ENCODE measurements around the gene APAF1. TPM values are rescaled to one million over a fixed set of nuclear protein-coding genes. Genes with fewer than 3 reads are reported as not detected.
A peak's percentile ranks its signal among the peaks of the same experiment; 100 is the strongest.

Gene APAF1
- total RNA-seq, 1 donor from 2014 or later: 28.3 TPM

GRCh38 chr12:98719515-98720504 lies 74.7 kb downstream of the APAF1 start:
- intact Hi-C loops (cut with micrococcal nuclease): no loop called here
- Mint-ChIP-seq H3K36me3 (ENCODE audit: low read depth) (peaks cover 33% of the 10 kb centered on the region), H3K27me3 (ENCODE audit: low read depth) (no peaks in the 10 kb centered on the region), H3K4me3 (ENCODE audit: low read depth) (no peak overlapping the region), H3K9me3 (no peaks in the 10 kb centered on the region), H3K27ac (no peak overlapping the region), H3K4me1 (ENCODE audit: low read depth) (peaks cover 6% of the 10 kb centered on the region)
- DNase-seq (ENCODE audit: low spot score): no peak

- H3K4me1 Mint-ChIP-seq (ENCODE audit: low read depth): peaks cover 18% of the 10 kb centered on the region
- intact Hi-C loops (cut with micrococcal nuclease): no loop called here
- peaks cover 36% of the 10 kb centered on the region for H3K36me3 Mint-ChIP-seq (ENCODE audit: low read depth)
- no peaks in the 10 kb centered on the region for H3K9me3 Mint-ChIP-seq
- no peak for DNase-seq (ENCODE audit: low spot score)
- H3K27ac Mint-ChIP-seq: no peak overlapping the region
- no peak overlapping the region for H3K4me3 Mint-ChIP-seq (ENCODE audit: low read depth)
- no peaks in the 10 kb centered on the region for H3K27me3 Mint-ChIP-seq (ENCODE audit: low read depth)
Measured at GRCh38 chr12:98721204-98721702, 76.2 kb downstream of the APAF1 start.

GRCh38 chr12:98724384-98725155 lies 79.5 kb downstream of the APAF1 start:
- H3K9me3 Mint-ChIP-seq: no peaks in the 10 kb centered on the region
- peak overlapping the region; percentile 67 for H3K27ac Mint-ChIP-seq
- H3K4me3 Mint-ChIP-seq (ENCODE audit: low read depth): no peak overlapping the region
- H3K4me1 Mint-ChIP-seq (ENCODE audit: low read depth): peaks cover 19% of the 10 kb centered on the region
- DNase-seq (ENCODE audit: low spot score): no peak
- H3K36me3 Mint-ChIP-seq (ENCODE audit: low read depth): peaks cover 36% of the 10 kb centered on the region
- intact Hi-C loops (cut with micrococcal nuclease): loop anchor here (1.0 to 5.0 kb wide), 2 partner anchors 73 to 274 kb away; no protein-coding TSS in a partner anchor
- no peaks in the 10 kb centered on the region for H3K27me3 Mint-ChIP-seq (ENCODE audit: low read depth)

GRCh38 chr12:98725476-98726247 lies 80.6 kb downstream of the APAF1 start:
- Mint-ChIP-seq H3K36me3 (ENCODE audit: low read depth) (peaks cover 36% of the 10 kb centered on the region), H3K4me3 (ENCODE audit: low read depth) (no peak overlapping the region), H3K27ac (peak overlapping the region; percentile 67), H3K9me3 (no peaks in the 10 kb centered on the region), H3K4me1 (ENCODE audit: low read depth) (peaks cover 19% of the 10 kb centered on the region), H3K27me3 (ENCODE audit: low read depth) (no peaks in the 10 kb centered on the region)
- intact Hi-C loops (cut with micrococcal nuclease): loop anchor here (1.0 to 5.0 kb wide), 3 partner anchors 18 to 273 kb away; no protein-coding TSS in a partner anchor
- peak; percentile 34 for DNase-seq (ENCODE audit: low spot score)

- peaks cover 42% of the 10 kb centered on the region for H3K36me3 Mint-ChIP-seq (ENCODE audit: low read depth)
- H3K27ac Mint-ChIP-seq: no peak overlapping the region
- H3K4me3 Mint-ChIP-seq (ENCODE audit: low read depth): no peak overlapping the region
- no peaks in the 10 kb centered on the region for H3K9me3 Mint-ChIP-seq
- intact Hi-C loops (cut with micrococcal nuclease): loop anchor here (5.0 kb wide), 1 partner anchor 70 kb away; no protein-coding TSS in a partner anchor
- DNase-seq (ENCODE audit: low spot score): no peak
- peaks cover 19% of the 10 kb centered on the region for H3K4me1 Mint-ChIP-seq (ENCODE audit: low read depth)
- H3K27me3 Mint-ChIP-seq (ENCODE audit: low read depth): no peaks in the 10 kb centered on the region
Measured at GRCh38 chr12:98727196-98727595, 82.1 kb downstream of the APAF1 start.

- H3K27me3 Mint-ChIP-seq (ENCODE audit: low read depth): no peaks in the 10 kb centered on the region
Measured at GRCh38 chr12:98730412-98730811, 85.3 kb downstream of the APAF1 start.

GRCh38 chr12:98733667-98734350 lies 88.7 kb downstream of the APAF1 start:
- Mint-ChIP-seq H3K36me3 (ENCODE audit: low read depth) (peaks cover 30% of the 10 kb centered on the region), H3K4me1 (ENCODE audit: low read depth) (peaks cover 26% of the 10 kb centered on the region), H3K27me3 (ENCODE audit: low read depth) (no peaks in the 10 kb centered on the region), H3K27ac (no peak overlapping the region), H3K4me3 (ENCODE audit: low read depth) (no peak overlapping the region), H3K9me3 (no peaks in the 10 kb centered on the region)
- intact Hi-C loops (cut with micrococcal nuclease): no loop called here
- no peak for DNase-seq (ENCODE audit: low spot score)

More at GRCh38 chr12:98730412-98730811, 85.3 kb downstream of the APAF1 start:
- intact Hi-C loops (cut with micrococcal nuclease): no loop called here
- H3K36me3 Mint-ChIP-seq (ENCODE audit: low read depth): peaks cover 47% of the 10 kb centered on the region
- no peaks in the 10 kb centered on the region for H3K9me3 Mint-ChIP-seq
- no peak overlapping the region for H3K27ac Mint-ChIP-seq
- DNase-seq (ENCODE audit: low spot score): no peak
- no peak overlapping the region for H3K4me3 Mint-ChIP-seq (ENCODE audit: low read depth)
- peaks cover 8% of the 10 kb centered on the region for H3K4me1 Mint-ChIP-seq (ENCODE audit: low read depth)

- Mint-ChIP-seq H3K4me3 (ENCODE audit: low read depth) (no peak overlapping the region), H3K27me3 (ENCODE audit: low read depth) (no peaks in the 10 kb centered on the region), H3K9me3 (no peaks in the 10 kb centered on the region), H3K36me3 (ENCODE audit: low read depth) (peaks cover 28% of the 10 kb centered on the region), H3K4me1 (ENCODE audit: low read depth) (peaks cover 44% of the 10 kb centered on the region), H3K27ac (peak overlapping the region; percentile 9)
- intact Hi-C loops (cut with micrococcal nuclease): no loop called here
- DNase-seq (ENCODE audit: low spot score): no peak
Measured at GRCh38 chr12:98735821-98736220, 90.7 kb downstream of the APAF1 start.

- H3K36me3 Mint-ChIP-seq (ENCODE audit: low read depth): peaks cover 22% of the 10 kb centered on the region
- intact Hi-C loops (cut with micrococcal nuclease): no loop called here
- peaks cover 52% of the 10 kb centered on the region for H3K4me1 Mint-ChIP-seq (ENCODE audit: low read depth)
- no peak for DNase-seq (ENCODE audit: low spot score)
- no peaks in the 10 kb centered on the region for H3K27me3 Mint-ChIP-seq (ENCODE audit: low read depth)
- peak overlapping the region; percentile 1 for H3K27ac Mint-ChIP-seq
- no peak overlapping the region for H3K4me3 Mint-ChIP-seq (ENCODE audit: low read depth)
- no peaks in the 10 kb centered on the region for H3K9me3 Mint-ChIP-seq
Measured at GRCh38 chr12:98736352-98737321, 91.5 kb downstream of the APAF1 start.

GRCh38 chr12:98737322-98737712 lies 92.2 kb downstream of the APAF1 start:
- peak overlapping the region; percentile 31 for H3K27ac Mint-ChIP-seq
- peaks cover 59% of the 10 kb centered on the region for H3K4me1 Mint-ChIP-seq (ENCODE audit: low read depth)
- H3K9me3 Mint-ChIP-seq: no peaks in the 10 kb centered on the region
- intact Hi-C loops (cut with micrococcal nuclease): no loop called here
- H3K4me3 Mint-ChIP-seq (ENCODE audit: low read depth): no peak overlapping the region
- H3K27me3 Mint-ChIP-seq (ENCODE audit: low read depth): no peaks in the 10 kb centered on the region
- no peak for DNase-seq (ENCODE audit: low spot score)
- H3K36me3 Mint-ChIP-seq (ENCODE audit: low read depth): peaks cover 22% of the 10 kb centered on the region

- Mint-ChIP-seq H3K27me3 (ENCODE audit: low read depth) (no peaks in the 10 kb centered on the region), H3K4me3 (ENCODE audit: low read depth) (no peak overlapping the region), H3K9me3 (no peaks in the 10 kb centered on the region), H3K4me1 (ENCODE audit: low read depth) (peaks cover 63% of the 10 kb centered on the region), H3K36me3 (ENCODE audit: low read depth) (peaks cover 19% of the 10 kb centered on the region), H3K27ac (peak overlapping the region; percentile 50)
- DNase-seq (ENCODE audit: low spot score): no peak
- intact Hi-C loops (cut with micrococcal nuclease): no loop called here
Measured at GRCh38 chr12:98738002-98738401, 92.9 kb downstream of the APAF1 start.
